ENCODE measurements around the gene CHN1.

DNA sequence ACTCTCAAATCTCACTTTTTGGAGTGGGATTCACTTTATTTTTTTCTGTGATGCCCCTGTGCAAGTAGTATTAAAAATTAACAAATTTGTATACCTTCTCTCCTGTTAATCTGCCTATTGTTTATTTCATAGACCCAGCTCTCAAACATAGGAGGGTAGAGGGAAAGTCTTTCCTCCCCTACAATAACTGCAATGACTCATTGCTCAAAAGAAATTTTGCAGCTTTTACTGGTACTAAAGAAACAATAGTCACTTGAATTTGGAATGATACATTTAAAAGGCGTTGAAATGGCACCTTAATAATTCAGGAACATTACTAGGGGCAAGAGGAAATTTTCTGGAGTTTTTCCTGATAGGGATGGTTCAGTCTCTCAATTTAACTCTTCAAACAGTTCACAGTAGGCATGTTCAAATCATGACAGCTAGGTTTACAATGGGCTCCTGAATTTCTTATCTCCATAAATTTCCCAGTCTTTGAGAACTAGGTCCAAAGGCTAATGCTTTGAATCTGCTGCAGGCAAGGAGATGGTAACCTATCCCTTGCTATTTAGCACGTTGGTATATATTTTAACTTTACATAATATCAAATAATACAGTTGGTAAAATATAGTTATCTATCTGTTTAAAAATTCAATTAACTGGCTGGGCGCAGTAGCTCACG is 88.8 kb downstream of the CHN1 start:
- TF ChIP-seq, protein P1, sequence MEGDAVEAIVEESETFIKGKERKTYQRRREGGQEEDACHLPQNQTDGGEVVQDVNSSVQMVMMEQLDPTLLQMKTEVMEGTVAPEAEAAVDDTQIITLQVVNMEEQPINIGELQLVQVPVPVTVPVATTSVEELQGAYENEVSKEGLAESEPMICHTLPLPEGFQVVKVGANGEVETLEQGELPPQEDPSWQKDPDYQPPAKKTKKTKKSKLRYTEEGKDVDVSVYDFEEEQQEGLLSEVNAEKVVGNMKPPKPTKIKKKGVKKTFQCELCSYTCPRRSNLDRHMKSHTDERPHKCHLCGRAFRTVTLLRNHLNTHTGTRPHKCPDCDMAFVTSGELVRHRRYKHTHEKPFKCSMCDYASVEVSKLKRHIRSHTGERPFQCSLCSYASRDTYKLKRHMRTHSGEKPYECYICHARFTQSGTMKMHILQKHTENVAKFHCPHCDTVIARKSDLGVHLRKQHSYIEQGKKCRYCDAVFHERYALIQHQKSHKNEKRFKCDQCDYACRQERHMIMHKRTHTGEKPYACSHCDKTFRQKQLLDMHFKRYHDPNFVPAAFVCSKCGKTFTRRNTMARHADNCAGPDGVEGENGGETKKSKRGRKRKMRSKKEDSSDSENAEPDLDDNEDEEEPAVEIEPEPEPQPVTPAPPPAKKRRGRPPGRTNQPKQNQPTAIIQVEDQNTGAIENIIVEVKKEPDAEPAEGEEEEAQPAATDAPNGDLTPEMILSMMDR (IDR thresholded peaks at IDR 0.05), result no peak
- TF ChIP-seq POLR2A (IDR thresholded peaks at IDR 0.05), result no peak
